Measurements from ENCODE around the gene MRPS34.

GRCh38 chr16:1817276-1817589, 44.3 kb upstream of the MRPS34 start:
- TF ChIP-seq CTCF (IDR thresholded peaks at IDR 0.05), result no peak
- TF ChIP-seq POLR2A (IDR thresholded peaks at IDR 0.05), result no peak
- no peak for TF ChIP-seq EP300 (IDR thresholded peaks at IDR 0.05; ENCODE audit: low read depth)

Measured in transverse colon (tissue), 3 donors.